ENCODE results near the gene GOLGA8B. TPM values are rescaled to one million over a fixed set of nuclear protein-coding genes. Genes with fewer than 3 reads are reported as not detected.

GOLGA8B gene
- total and polyA plus RNA-seq, 4 donors: 8.4 to 71.0 (median 22.9) TPM

DNA sequence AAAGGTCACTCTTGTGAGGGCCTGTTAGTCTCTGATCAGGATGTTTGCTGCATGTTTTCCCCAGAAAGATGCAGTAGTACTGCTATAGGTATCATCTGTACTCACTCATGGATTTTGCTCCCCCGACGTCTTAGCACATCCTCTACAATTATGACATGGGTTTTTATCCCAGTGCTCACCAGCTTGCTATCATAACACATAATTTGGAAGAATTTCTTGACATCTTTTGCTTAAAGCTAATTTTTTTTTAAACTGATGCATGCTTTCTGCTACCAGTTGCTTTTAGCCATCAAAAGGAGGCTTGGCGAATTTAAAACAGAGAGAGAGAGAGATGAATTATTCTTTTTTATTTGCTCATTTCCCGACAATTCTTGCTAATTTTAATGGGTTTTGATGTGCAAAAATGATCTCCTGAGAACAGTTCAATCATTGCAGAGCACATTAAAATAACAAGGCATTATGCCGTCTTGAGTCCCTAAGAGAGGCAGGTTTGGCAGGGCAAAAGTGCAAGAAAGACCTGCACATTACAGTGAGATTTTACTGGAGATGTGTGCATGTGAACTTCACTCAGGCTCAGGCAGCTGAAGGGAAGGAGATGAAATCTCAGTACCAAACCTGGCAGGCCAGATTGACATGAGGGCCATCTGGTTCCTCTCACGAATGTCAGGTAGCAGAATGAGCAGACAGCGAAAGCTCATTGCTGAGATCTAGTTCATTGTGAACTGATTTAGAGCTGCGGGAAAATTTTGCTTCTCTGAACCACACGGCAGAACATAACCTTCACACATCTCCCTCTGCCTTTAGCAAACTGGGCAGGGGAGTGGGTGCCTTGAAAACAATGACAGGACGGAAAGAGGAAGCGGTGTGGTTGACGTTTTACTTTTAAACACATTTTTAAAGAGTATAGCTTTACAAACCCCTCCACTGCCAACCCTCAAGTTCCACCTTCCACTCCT lies 25.9 kb upstream of the GOLGA8B start:
- Histone ChIP-seq H3K36me3 (ENCODE audit: control insufficient read depth in 4 of 4, insufficient read depth in 3 of 4, low read depth in 1 of 4, low read length in 3 of 4) (no peaks in the 10 kb centered on the region), H3K27ac (ENCODE audit: low read depth in 1 of 2, low read length in 2 of 2) (no peak overlapping the region), H3K4me3 (ENCODE audit: low read depth in 1 of 3, low read length in 3 of 3) (no peak overlapping the region), H3K9me3 (ENCODE audit: control insufficient read depth in 4 of 4, low read length in 3 of 4) (no peaks in the 10 kb centered on the region), H3K9ac (ENCODE audit: low read depth in 1 of 2, low read length in 2 of 2) (no peak overlapping the region), H3K4me1 (ENCODE audit: control insufficient read depth in 4 of 4, insufficient read depth in 4 of 4, low read length in 3 of 4) (no peaks in the 10 kb centered on the region), H3K27me3 (ENCODE audit: control insufficient read depth in 4 of 4, insufficient read depth in 4 of 4, low read length in 3 of 4) (peaks cover 0 to 8% (median 0%) of the 10 kb centered on the region in 4 donors)
- 57% methylated on average over 12 of the region's 12 CpGs for WGBS
- TF ChIP-seq, protein P1, sequence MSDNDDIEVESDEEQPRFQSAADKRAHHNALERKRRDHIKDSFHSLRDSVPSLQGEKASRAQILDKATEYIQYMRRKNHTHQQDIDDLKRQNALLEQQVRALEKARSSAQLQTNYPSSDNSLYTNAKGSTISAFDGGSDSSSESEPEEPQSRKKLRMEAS (IDR thresholded peaks at IDR 0.05): no peak
- TF ChIP-seq RAD21 (IDR thresholded peaks at IDR 0.05): no peak
- TF ChIP-seq HNF4G (IDR thresholded peaks at IDR 0.05): no peak
- no peak for DNase-seq (ENCODE audit: low spot score)

GRCh38 chr15:34608517-34608916 lies 25.1 kb upstream of the GOLGA8B start:
- Histone ChIP-seq H3K27me3 (ENCODE audit: control insufficient read depth in 4 of 4, insufficient read depth in 4 of 4, low read length in 3 of 4) (peaks cover 0 to 8% (median 0%) of the 10 kb centered on the region in 4 donors), H3K36me3 (ENCODE audit: control insufficient read depth in 4 of 4, insufficient read depth in 3 of 4, low read depth in 1 of 4, low read length in 3 of 4) (no peaks in the 10 kb centered on the region), H3K4me3 (ENCODE audit: low read depth in 1 of 3, low read length in 3 of 3) (no peak overlapping the region), H3K9me3 (ENCODE audit: control insufficient read depth in 4 of 4, low read length in 3 of 4) (no peaks in the 10 kb centered on the region), H3K9ac (ENCODE audit: low read depth in 1 of 2, low read length in 2 of 2) (no peak overlapping the region), H3K27ac (ENCODE audit: low read depth in 1 of 2, low read length in 2 of 2) (no peak overlapping the region), H3K4me1 (ENCODE audit: control insufficient read depth in 4 of 4, insufficient read depth in 4 of 4, low read length in 3 of 4) (no peaks in the 10 kb centered on the region)
- no peak for DNase-seq (ENCODE audit: low spot score)
- TF ChIP-seq RXRA (IDR thresholded peaks at IDR 0.05) (no peak), EGR1 (IDR thresholded peaks at IDR 0.05; ENCODE audit: low read depth in 2 of 2) (no peak), FOXA1 (IDR thresholded peaks at IDR 0.05) (no peak), RAD21 (IDR thresholded peaks at IDR 0.05) (no peak), GABPA (IDR thresholded peaks at IDR 0.05 in 1 of 2, conservative IDR thresholded peaks at IDR 0.05 in 1 of 2) (no peak), FOXA2 (IDR thresholded peaks at IDR 0.05) (no peak), TAF1 (conservative IDR thresholded peaks at IDR 0.05) (no peak), SP1 (IDR thresholded peaks at IDR 0.05) (no peak), REST (IDR thresholded peaks at IDR 0.05) (no peak), HNF4A (conservative IDR thresholded peaks at IDR 0.05) (no peak), NR2F2 (IDR thresholded peaks at IDR 0.05) (no peak), YY1 (IDR thresholded peaks at IDR 0.05) (no peak), HNF4G (IDR thresholded peaks at IDR 0.05) (no peak), JUND (IDR thresholded peaks at IDR 0.05) (no peak)
- TF ChIP-seq, protein P1 (IDR thresholded peaks at IDR 0.05): no peak
- TF ChIP-seq, protein P2, sequence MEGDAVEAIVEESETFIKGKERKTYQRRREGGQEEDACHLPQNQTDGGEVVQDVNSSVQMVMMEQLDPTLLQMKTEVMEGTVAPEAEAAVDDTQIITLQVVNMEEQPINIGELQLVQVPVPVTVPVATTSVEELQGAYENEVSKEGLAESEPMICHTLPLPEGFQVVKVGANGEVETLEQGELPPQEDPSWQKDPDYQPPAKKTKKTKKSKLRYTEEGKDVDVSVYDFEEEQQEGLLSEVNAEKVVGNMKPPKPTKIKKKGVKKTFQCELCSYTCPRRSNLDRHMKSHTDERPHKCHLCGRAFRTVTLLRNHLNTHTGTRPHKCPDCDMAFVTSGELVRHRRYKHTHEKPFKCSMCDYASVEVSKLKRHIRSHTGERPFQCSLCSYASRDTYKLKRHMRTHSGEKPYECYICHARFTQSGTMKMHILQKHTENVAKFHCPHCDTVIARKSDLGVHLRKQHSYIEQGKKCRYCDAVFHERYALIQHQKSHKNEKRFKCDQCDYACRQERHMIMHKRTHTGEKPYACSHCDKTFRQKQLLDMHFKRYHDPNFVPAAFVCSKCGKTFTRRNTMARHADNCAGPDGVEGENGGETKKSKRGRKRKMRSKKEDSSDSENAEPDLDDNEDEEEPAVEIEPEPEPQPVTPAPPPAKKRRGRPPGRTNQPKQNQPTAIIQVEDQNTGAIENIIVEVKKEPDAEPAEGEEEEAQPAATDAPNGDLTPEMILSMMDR (IDR thresholded peaks at IDR 0.05; ENCODE audit: low read depth, low read length, missing input control): no peak
- TF ChIP-seq, protein P3, sequence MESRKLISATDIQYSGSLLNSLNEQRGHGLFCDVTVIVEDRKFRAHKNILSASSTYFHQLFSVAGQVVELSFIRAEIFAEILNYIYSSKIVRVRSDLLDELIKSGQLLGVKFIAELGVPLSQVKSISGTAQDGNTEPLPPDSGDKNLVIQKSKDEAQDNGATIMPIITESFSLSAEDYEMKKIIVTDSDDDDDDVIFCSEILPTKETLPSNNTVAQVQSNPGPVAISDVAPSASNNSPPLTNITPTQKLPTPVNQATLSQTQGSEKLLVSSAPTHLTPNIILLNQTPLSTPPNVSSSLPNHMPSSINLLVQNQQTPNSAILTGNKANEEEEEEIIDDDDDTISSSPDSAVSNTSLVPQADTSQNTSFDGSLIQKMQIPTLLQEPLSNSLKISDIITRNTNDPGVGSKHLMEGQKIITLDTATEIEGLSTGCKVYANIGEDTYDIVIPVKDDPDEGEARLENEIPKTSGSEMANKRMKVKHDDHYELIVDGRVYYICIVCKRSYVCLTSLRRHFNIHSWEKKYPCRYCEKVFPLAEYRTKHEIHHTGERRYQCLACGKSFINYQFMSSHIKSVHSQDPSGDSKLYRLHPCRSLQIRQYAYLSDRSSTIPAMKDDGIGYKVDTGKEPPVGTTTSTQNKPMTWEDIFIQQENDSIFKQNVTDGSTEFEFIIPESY (IDR thresholded peaks at IDR 0.05): no peak
- TF ChIP-seq, protein P4, sequence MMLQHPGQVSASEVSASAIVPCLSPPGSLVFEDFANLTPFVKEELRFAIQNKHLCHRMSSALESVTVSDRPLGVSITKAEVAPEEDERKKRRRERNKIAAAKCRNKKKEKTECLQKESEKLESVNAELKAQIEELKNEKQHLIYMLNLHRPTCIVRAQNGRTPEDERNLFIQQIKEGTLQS (IDR thresholded peaks at IDR 0.05): no peak
- WGBS: 66% methylated on average over 1 of the region's 1 CpG

All from liver (tissue), 9 donors.